Testis (tissue), 3 donors: Measurements from ENCODE around the gene TNFRSF9. TPM values are rescaled to one million over a fixed set of nuclear protein-coding genes. Genes with fewer than 3 reads are reported as not detected.

Experiments
- DNase-seq: peaks from one replicate; pipeline ENCODE4 v3.0.0-alpha.2; 2019
- H3K27ac ChIP-seq, 2 donors: fragments of 200-600 bp; sonication (generic); one replicate each; pipeline ENCODE4 v1.5.1; 2019
- H3K27me3 ChIP-seq: fragments of 200-600 bp; sonication (generic); one replicate; pipeline ENCODE4 v1.5.1; 2019
- H3K36me3 ChIP-seq: fragments of 200-600 bp; sonication (generic); one replicate; pipeline ENCODE4 v1.5.1; 2017; ENCODE audit warnings: low read depth; ENCODE audit errors: missing control alignments
- H3K4me1 ChIP-seq: fragments of 200-600 bp; sonication (generic); one replicate; pipeline ENCODE4 v1.5.1; 2019
- H3K4me3 ChIP-seq, 2 donors: fragments of 200-600 bp; sonication (generic); one replicate each; pipeline ENCODE4 v1.5.1; 2017 to 2019
- H3K9me3 ChIP-seq: fragments of 200-600 bp; sonication (generic); one replicate; pipeline ENCODE4 v1.5.1; 2017
- POLR2A ChIP-seq: fragments of 450-650 bp; IDR thresholded peaks from one replicate; pipeline ENCODE4 v1.6.1; 2017; ENCODE audit warnings: antibody characterized with exemption, mild to moderate bottlenecking, moderate library complexity
- WGBS, 2 donors: methylation state at CpG; one replicate each; pipeline ENCODE4 v1.1.5; 2018; 5-methylcytosine and 5-hydroxymethylcytosine counted together
- intact Hi-C: fragments of 100-400 bp; cut with DNase I; formaldehyde crosslinking; loops from one replicate; pipeline ENCODE4 v1.15.1; 2023; ENCODE audit warnings: low total_unique reads
- polyA plus RNA-seq: library from polyadenylated mRNA; stranded (reverse); fragments of 350-450 nt; fragmentation: Illumina TruSeq; extraction: RNeasy Lipid Tissue Mini Kit (QIAGEN cat#74804); gene quantifications from one replicate; pipeline ENCODE4 v1.2.3, GENCODE V29; 2014; ENCODE audit warnings: low read depth, low replicate concordance; ENCODE audit not compliant: insufficient read depth
- total RNA-seq, 2 donors: library from RNA; depleted of rRNA; stranded (reverse); fragments of >200 nt; gene quantifications; one replicate each; pipeline ENCODE4 v1.2.3, GENCODE V29; 2016
- TF ChIP-seq, protein P1 (sequence below), 3 experiments: fragments of 450-650 bp in 2 of 3; fragments of 200-600 bp in 1 of 3; sonication (generic) in 1 of 3; IDR thresholded peaks; one replicate each; pipeline ENCODE4 v1.5.1; 2016 to 2019; ENCODE audit warnings: antibody characterized with exemption in 3 of 3, mild to moderate bottlenecking in 2 of 3, moderate library complexity in 1 of 3

The TNFRSF9 gene
- total and polyA plus RNA-seq, 3 donors from 2014 or later, result 0.06 to 0.24 (median 0.08) TPM

DNA sequence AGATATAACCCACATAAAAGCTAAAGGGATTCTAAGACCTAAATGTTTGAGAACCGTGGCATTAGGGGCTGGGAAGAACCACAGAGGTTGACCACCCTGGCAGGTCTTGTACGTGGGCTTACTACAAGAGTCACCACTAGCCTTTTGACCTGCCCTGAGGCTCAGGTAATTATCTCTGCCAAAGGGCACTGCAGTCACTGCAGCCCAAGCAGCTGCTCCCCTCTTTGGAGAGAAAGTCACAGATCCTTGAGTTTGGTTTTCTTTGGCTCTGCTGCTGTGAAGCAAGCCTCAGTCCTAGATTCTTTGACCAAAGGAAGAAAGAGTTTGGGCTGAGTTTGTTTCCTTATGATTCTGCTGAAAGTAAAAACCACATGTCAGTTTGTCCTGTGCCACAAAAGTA is 32.4 kb upstream of the TNFRSF9 start:
- H3K27ac ChIP-seq, result no peak overlapping the region
- intact Hi-C loops, result no loop called here

DNA sequence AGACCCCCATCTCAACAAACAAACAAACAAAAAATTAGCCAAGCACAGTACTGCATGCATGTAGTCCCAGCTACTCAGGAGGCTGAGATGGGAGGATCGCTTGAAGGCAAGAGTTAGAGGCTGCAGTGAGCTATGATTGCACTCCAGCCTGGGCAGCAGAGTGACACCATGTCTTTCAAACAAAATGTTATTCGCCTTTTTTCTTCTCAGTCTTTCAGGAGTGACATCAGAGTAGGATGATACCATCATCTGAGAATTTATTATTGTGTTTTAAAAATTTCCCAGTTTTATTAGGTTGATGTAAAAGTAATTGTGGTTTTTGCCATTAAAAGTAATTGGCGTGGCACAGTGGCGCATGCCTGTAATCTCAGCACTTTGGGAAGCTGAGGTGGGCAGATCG is 31.6 kb upstream of the TNFRSF9 start:
- H3K36me3 ChIP-seq, result no peaks in the 10 kb centered on the region
- TF ChIP-seq, protein P1, sequence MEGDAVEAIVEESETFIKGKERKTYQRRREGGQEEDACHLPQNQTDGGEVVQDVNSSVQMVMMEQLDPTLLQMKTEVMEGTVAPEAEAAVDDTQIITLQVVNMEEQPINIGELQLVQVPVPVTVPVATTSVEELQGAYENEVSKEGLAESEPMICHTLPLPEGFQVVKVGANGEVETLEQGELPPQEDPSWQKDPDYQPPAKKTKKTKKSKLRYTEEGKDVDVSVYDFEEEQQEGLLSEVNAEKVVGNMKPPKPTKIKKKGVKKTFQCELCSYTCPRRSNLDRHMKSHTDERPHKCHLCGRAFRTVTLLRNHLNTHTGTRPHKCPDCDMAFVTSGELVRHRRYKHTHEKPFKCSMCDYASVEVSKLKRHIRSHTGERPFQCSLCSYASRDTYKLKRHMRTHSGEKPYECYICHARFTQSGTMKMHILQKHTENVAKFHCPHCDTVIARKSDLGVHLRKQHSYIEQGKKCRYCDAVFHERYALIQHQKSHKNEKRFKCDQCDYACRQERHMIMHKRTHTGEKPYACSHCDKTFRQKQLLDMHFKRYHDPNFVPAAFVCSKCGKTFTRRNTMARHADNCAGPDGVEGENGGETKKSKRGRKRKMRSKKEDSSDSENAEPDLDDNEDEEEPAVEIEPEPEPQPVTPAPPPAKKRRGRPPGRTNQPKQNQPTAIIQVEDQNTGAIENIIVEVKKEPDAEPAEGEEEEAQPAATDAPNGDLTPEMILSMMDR (IDR thresholded peaks at IDR 0.05), result no peak
- no peak for TF ChIP-seq POLR2A
- no peaks in the 10 kb centered on the region for H3K27me3 ChIP-seq
- 95 to 97% methylated on average over 5 of the region's 5 CpGs for WGBS, 2 donors
- H3K4me1 ChIP-seq, result no peaks in the 10 kb centered on the region
- intact Hi-C loops, result no loop called here
- DNase-seq, result no peak
- no peak overlapping the region for H3K27ac ChIP-seq
- H3K9me3 ChIP-seq, result no peaks in the 10 kb centered on the region
- H3K4me3 ChIP-seq, result no peak overlapping the region

More for the DNA sequence above, 32.4 kb upstream of the TNFRSF9 start:
- no peak for DNase-seq
- 85 to 86% methylated on average over 2 of the region's 2 CpGs for WGBS, 2 donors
- Histone ChIP-seq H3K9me3 (no peaks in the 10 kb centered on the region), H3K36me3 (no peaks in the 10 kb centered on the region), H3K4me3 (no peak overlapping the region), H3K4me1 (no peaks in the 10 kb centered on the region), H3K27me3 (no peaks in the 10 kb centered on the region)
- no peak for TF ChIP-seq POLR2A
- TF ChIP-seq, protein P1 (IDR thresholded peaks at IDR 0.05), result no peak

DNA sequence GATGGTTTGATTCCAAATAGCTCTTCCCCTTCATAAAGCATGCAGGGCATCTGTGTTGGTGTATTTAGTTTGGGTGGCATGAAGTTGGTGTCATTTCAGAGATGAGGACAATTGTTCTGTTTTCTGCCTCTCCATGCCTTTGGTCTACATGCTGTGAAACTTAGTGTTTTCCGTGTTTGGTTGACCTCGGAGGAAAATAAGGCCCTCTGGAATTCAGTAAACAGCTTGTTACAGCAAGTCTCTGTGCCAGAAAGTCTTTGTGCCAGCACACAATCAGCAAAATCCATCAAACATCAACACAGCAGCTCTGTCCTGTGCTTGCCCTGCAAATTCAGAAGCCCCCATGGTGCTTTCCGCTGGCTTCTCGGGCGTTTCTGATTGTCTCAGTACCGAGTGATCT is 30.4 kb upstream of the TNFRSF9 start:
- H3K4me1 ChIP-seq, result no peaks in the 10 kb centered on the region

DNA sequence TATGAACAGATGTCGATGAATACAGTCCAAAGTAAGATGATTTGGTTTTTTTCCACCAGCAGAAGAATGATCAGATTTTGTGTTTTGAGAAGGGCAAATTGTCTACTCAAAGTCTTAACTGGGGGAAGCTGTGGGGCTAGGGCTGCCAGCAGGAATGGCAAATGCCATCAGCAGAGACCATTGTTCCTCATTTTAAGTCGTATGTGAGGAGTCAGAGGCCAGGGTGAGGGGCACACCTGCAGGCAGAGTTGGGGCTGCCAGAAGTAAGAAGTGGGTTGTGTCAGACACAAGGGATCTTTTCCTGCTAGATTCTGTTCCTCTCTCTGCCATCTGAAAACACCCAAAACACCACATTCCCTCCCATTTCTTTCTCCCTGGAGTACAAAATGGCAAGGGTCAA is 29.6 kb upstream of the TNFRSF9 start:
- intact Hi-C loops, result no loop called here
- DNase-seq, result no peak
- H3K4me3 ChIP-seq, result no peak overlapping the region
- TF ChIP-seq POLR2A, result no peak
- TF ChIP-seq, protein P1 (IDR thresholded peaks at IDR 0.05), result no peak
- WGBS, 2 donors, result 80 to 83% methylated on average over 2 of the region's 2 CpGs
- H3K9me3 ChIP-seq, result no peaks in the 10 kb centered on the region
- no peaks in the 10 kb centered on the region for H3K36me3 ChIP-seq
- no peaks in the 10 kb centered on the region for H3K4me1 ChIP-seq
- no peaks in the 10 kb centered on the region for H3K27me3 ChIP-seq
- H3K27ac ChIP-seq, result no peak overlapping the region

More for the DNA sequence above, 30.4 kb upstream of the TNFRSF9 start:
- intact Hi-C loops, result no loop called here
- DNase-seq, result no peak
- no peaks in the 10 kb centered on the region for H3K27me3 ChIP-seq
- H3K36me3 ChIP-seq, result no peaks in the 10 kb centered on the region
- no peaks in the 10 kb centered on the region for H3K9me3 ChIP-seq
- no peak overlapping the region for H3K4me3 ChIP-seq
- no peak overlapping the region for H3K27ac ChIP-seq
- WGBS, 2 donors, result 70 to 73% methylated on average over 4 to 6 of the region's 6 CpGs
- TF ChIP-seq, protein P1 (IDR thresholded peaks at IDR 0.05), result no peak
- no peak for TF ChIP-seq POLR2A

DNA sequence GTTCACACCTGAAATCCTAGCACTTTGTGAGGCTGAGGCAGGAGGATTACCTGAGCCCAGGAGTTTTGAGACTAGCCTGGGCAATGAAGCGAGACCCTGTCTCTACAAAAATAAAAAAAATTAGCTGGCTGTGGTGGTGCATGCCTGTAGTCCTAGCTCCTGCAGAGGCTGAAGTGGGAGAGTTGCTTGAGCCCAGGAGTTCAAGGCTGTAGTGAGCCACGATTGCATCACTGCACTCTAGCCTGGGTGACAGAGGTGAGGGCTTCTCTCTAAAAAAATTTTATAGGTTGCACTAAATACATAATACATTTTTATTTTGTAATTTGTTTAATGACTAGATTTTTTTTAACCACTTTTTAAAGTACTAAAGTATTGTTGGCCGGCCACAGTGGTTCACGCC is 27.0 kb upstream of the TNFRSF9 start:
- no peak overlapping the region for H3K4me3 ChIP-seq
- H3K27me3 ChIP-seq, result no peaks in the 10 kb centered on the region
- 77 to 81% methylated on average over 4 of the region's 4 CpGs for WGBS, 2 donors
- no peaks in the 10 kb centered on the region for H3K9me3 ChIP-seq
- intact Hi-C loops, result no loop called here
- DNase-seq, result no peak
- H3K4me1 ChIP-seq, result peaks cover 4% of the 10 kb centered on the region
- H3K36me3 ChIP-seq, result no peaks in the 10 kb centered on the region
- TF ChIP-seq POLR2A, result no peak
- TF ChIP-seq, protein P1 (IDR thresholded peaks at IDR 0.05), result no peak
- H3K27ac ChIP-seq, result no peak overlapping the region
